ENCODE measurements around the gene HOXA9. TPM values are rescaled to one million over a fixed set of nuclear protein-coding genes. Genes with fewer than 3 reads are reported as not detected.

HOXA9 gene
- total RNA-seq, 1 experiment from 2014 or later = 91.0 TPM

GRCh38 chr7:27132214-27132613 is 33.1 kb downstream of the HOXA9 start:
- DNase-seq (ENCODE audit: low read depth, low spot score) (no peak), ATAC-seq (no peak)
- no peak for TF ChIP-seq POLR2AphosphoS5 (IDR thresholded peaks at IDR 0.05; ENCODE audit: low read depth, low read length)
- no peak for TF ChIP-seq REST (IDR thresholded peaks at IDR 0.05; ENCODE audit: low read depth)
- no peak for TF ChIP-seq ELF1 (IDR thresholded peaks at IDR 0.05; ENCODE audit: borderline replicate concordance, low read depth)
- TF ChIP-seq CBX3 (IDR thresholded peaks at IDR 0.05; ENCODE audit: low read depth) = no peak
- TF ChIP-seq ZNF274 (IDR thresholded peaks at IDR 0.05; ENCODE audit: low read depth, low read length) = no peak
- TF ChIP-seq JUND (IDR thresholded peaks at IDR 0.05) = no peak
- no peak for TF ChIP-seq EZH2 (IDR thresholded peaks at IDR 0.05)
- no peak for TF ChIP-seq EZH2phosphoT487 (IDR thresholded peaks at IDR 0.05; ENCODE audit: borderline replicate concordance)
- TF ChIP-seq ATF3 (IDR thresholded peaks at IDR 0.05) = no peak
- no peak for TF ChIP-seq SIN3A (IDR thresholded peaks at IDR 0.05; ENCODE audit: low read depth)
- TF ChIP-seq POLR2A (IDR thresholded peaks at IDR 0.05; ENCODE audit: borderline replicate concordance, extremely low read depth, insufficient read depth, insufficient read length) = no peak
- TF ChIP-seq CEBPB (IDR thresholded peaks at IDR 0.05; ENCODE audit: low read depth) = no peak
- TF ChIP-seq RAD21 (IDR thresholded peaks at IDR 0.05; ENCODE audit: low read depth) = no peak
- Histone ChIP-seq H3K4me3 (replicated peaks in 1 of 2; ENCODE audit: low read depth in 1 of 2, low read length in 2 of 2) (no peak overlapping the region), H4K20me1 (ENCODE audit: insufficient read depth) (no peaks in the 10 kb centered on the region), H3K9me3 (ENCODE audit: control insufficient read depth in 1 of 2, insufficient read depth in 1 of 2, low read depth in 1 of 2, low read length in 2 of 2) (no peaks in the 10 kb centered on the region), H3K27ac (ENCODE audit: low read depth, low read length) (no peak overlapping the region), H3K36me3 (ENCODE audit: control insufficient read depth in 1 of 2, insufficient read depth in 2 of 2, low read length in 2 of 2) (no peaks in the 10 kb centered on the region), H3K79me2 (ENCODE audit: insufficient read depth, low read length) (no peaks in the 10 kb centered on the region), H3K4me1 (ENCODE audit: control insufficient read depth in 1 of 2, insufficient read depth in 2 of 2, low read length in 2 of 2) (peaks cover 41 to 81% of the 10 kb centered on the region in 2 experiments), H3K9me2 (ENCODE audit: insufficient read depth) (no peaks in the 10 kb centered on the region), H3K27me3 (ENCODE audit: insufficient read depth, low read length) (peaks cover 14% of the 10 kb centered on the region), H3K9ac (ENCODE audit: low read length) (no peak overlapping the region), H3K4me2 (ENCODE audit: low read length) (peak overlapping the region; percentile 91; the same call in 1 of the 2 replicates), H2AFZ (ENCODE audit: low read depth, low read length, poor library complexity, severe bottlenecking) (no peak overlapping the region)
- intact Hi-C loops (cut with micrococcal nuclease) = no loop called here
- BruUV-seq (replicated peaks) = no TSS peak
- ChIA-PET POLR2A (interaction anchor here (1.5 kb wide), 1 partner anchor 17 kb away, joined by 3 read pairs; no protein-coding TSS in a partner anchor), RAD21 (ENCODE audit: low non-redundant PET in 1 of 2, low total read pairs in 2 of 2, uncharacterized antibody in 2 of 2, unreplicated experiment in 2 of 2) (interaction anchor here in 1 of 2 experiments (0.6 kb wide), 1 partner anchor 282 kb away, joined by 3 read pairs; no protein-coding TSS in a partner anchor), CTCF (no interaction called here)
